ENCODE results near the gene COMMD2.

COMMD2 gene

GRCh38 chr3:149702691-149703441 lies 49.4 kb downstream of the COMMD2 start:
- no peak for DNase-seq (ENCODE audit: low read depth in 2 of 2)

GRCh38 chr3:149701977-149702350 lies 50.3 kb downstream of the COMMD2 start:
- DNase-seq (ENCODE audit: low read depth in 2 of 2), result no peak

- DNase-seq (ENCODE audit: low read depth in 2 of 2), result no peak
Measured at GRCh38 chr3:149701206-149701976, 50.9 kb downstream of the COMMD2 start.

Data from stimulated activated CD4-positive, alpha-beta T cell treated with anti-CD3 and anti-CD28 coated beads, Interleukin-12 subunit alpha, Interleukin-12 subunit beta, amount 100 ng/mL, for 24 hours (primary cell).